Measurements from ENCODE around the gene NDUFAF7.

DNA sequence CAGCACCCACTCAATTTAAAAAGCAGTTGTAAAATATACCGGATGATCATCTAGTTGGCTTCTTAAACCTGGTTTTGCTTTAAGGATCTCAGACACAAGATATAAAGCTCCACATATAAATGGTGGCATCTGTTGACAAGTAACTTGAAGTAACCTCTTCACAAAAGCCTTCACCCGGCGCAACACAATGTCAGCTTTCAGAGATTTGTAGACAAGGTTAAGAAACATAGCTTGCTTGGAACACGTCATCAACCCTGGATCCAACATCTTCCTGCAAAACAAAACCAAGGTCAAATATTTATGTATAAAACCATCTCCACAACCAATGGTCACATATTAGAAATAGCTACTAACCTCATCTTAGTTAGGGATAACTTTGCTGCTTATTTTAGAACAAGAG is 8.3 kb upstream of the NDUFAF7 start:
- no peak for TF ChIP-seq TOX (CRISPR knock-in tag; IDR thresholded peaks at IDR 0.05; ENCODE audit: borderline replicate concordance)
- no peak for TF ChIP-seq TCF4 (CRISPR knock-in tag; IDR thresholded peaks at IDR 0.05; ENCODE audit: borderline replicate concordance)
- no peak for TF ChIP-seq ZFP3 (CRISPR knock-in tag; IDR thresholded peaks at IDR 0.05)
- no peak for TF ChIP-seq SNAI2 (CRISPR knock-in tag; IDR thresholded peaks at IDR 0.05)
- TF ChIP-seq RARB (CRISPR knock-in tag; IDR thresholded peaks at IDR 0.05): no peak
- no peak for TF ChIP-seq ISL1 (CRISPR knock-in tag; IDR thresholded peaks at IDR 0.05)
- TF ChIP-seq CSRNP3 (CRISPR knock-in tag; IDR thresholded peaks at IDR 0.05): no peak

All from SK-N-SH treated with all-trans-retinoic acid at 6 μM for 48 hours (cell line).